SK-N-SH treated with all-trans-retinoic acid at 6 μM for 48 hours (cell line): ENCODE measurements around the gene TMLHE.

ENCODE experiments used
- PPARA ChIP-seq: fragments of 250-450 bp; sonication (Bioruptor Pico); IDR thresholded peaks from 2 replicates; pipeline ENCODE4 v1.5.0; 2020; ENCODE audit warnings: mild to moderate bottlenecking, borderline replicate concordance
- ZFP30 ChIP-seq: fragments of 450-650 bp; formaldehyde crosslinking; IDR thresholded peaks from 2 replicates; pipeline ENCODE4 v1.5.0; 2022; ENCODE audit warnings: mild to moderate bottlenecking, moderate library complexity
- TF ChIP-seq, protein P1 (sequence below): fragments of 250-450 bp; sonication (Bioruptor Pico); IDR thresholded peaks from 2 replicates; pipeline ENCODE4 v1.8.0; 2020; ENCODE audit warnings: mild to moderate bottlenecking, moderate library complexity, borderline replicate concordance
- TF ChIP-seq, protein P2 (sequence below): fragments of 250-450 bp; sonication (Bioruptor Pico); IDR thresholded peaks from 2 replicates; pipeline ENCODE4 v1.8.0; 2021; ENCODE audit warnings: low read depth, mild to moderate bottlenecking, moderate library complexity, borderline replicate concordance

DNA sequence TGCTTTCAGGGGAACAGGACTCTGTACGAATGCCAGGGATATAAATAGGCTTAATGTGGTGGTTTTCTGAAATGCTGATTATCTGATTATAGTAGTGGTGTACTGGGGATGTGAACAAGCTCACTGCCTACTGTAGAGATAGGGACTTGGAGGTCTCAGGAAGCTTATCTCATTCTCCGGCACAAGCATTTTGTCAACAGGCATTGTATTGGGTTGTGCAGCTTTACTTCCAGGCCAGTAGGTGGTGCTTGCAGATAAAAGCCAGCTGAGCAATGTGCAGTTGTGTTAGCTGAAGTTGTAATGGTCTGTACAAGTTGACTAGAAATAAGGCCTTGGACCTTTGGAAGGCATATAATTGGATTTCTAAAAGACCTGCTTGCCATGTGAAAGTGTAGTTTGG lies 49.5 kb upstream of the TMLHE start:
- no peak for TF ChIP-seq PPARA (CRISPR knock-in tag)
- TF ChIP-seq ZFP30 (CRISPR knock-in tag): no peak
- TF ChIP-seq, protein P1, sequence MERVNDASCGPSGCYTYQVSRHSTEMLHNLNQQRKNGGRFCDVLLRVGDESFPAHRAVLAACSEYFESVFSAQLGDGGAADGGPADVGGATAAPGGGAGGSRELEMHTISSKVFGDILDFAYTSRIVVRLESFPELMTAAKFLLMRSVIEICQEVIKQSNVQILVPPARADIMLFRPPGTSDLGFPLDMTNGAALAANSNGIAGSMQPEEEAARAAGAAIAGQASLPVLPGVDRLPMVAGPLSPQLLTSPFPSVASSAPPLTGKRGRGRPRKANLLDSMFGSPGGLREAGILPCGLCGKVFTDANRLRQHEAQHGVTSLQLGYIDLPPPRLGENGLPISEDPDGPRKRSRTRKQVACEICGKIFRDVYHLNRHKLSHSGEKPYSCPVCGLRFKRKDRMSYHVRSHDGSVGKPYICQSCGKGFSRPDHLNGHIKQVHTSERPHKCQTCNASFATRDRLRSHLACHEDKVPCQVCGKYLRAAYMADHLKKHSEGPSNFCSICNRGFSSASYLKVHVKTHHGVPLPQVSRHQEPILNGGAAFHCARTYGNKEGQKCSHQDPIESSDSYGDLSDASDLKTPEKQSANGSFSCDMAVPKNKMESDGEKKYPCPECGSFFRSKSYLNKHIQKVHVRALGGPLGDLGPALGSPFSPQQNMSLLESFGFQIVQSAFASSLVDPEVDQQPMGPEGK (CRISPR knock-in tag): no peak
- TF ChIP-seq, protein P2, sequence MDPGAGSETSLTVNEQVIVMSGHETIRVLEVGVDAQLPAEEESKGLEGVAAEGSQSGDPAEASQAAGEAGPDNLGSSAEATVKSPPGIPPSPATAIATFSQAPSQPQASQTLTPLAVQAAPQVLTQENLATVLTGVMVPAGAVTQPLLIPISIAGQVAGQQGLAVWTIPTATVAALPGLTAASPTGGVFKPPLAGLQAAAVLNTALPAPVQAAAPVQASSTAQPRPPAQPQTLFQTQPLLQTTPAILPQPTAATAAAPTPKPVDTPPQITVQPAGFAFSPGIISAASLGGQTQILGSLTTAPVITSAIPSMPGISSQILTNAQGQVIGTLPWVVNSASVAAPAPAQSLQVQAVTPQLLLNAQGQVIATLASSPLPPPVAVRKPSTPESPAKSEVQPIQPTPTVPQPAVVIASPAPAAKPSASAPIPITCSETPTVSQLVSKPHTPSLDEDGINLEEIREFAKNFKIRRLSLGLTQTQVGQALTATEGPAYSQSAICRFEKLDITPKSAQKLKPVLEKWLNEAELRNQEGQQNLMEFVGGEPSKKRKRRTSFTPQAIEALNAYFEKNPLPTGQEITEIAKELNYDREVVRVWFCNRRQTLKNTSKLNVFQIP (CRISPR knock-in tag): no peak
